ENCODE results near the gene STK38. TPM values are rescaled to one million over a fixed set of nuclear protein-coding genes. Genes with fewer than 3 reads are reported as not detected.

STK38 gene
- total and polyA plus RNA-seq, 2 of the 8 experiments (the other 6 are each of a cell fraction or from before 2014, with no cell fraction given) = 8.1 to 19.8 TPM

DNA sequence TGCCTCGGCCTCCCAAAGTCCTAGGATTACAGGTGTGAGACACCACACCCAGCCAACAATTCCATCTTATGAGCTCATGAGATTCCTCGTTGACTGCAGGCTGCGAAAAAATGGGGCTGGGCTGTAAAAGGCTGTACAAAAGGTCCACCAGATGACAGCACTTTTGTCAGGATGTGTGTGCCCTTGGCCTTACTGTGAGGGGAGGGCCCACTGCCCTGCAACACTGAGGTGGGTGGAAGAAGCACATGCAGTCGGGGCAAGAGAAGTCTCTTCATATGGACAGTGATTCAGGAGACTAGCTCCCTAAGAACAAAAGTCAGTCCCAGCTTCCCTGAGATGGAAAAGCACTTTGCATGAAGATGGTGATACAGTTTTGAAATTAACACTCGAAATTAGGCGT lies 54.0 kb downstream of the STK38 start (continued):
- TF ChIP-seq SAP30 (IDR thresholded peaks at IDR 0.05; ENCODE audit: insufficient read depth, insufficient replicate concordance, low read length) = no peak
- TF ChIP-seq, protein P1, sequence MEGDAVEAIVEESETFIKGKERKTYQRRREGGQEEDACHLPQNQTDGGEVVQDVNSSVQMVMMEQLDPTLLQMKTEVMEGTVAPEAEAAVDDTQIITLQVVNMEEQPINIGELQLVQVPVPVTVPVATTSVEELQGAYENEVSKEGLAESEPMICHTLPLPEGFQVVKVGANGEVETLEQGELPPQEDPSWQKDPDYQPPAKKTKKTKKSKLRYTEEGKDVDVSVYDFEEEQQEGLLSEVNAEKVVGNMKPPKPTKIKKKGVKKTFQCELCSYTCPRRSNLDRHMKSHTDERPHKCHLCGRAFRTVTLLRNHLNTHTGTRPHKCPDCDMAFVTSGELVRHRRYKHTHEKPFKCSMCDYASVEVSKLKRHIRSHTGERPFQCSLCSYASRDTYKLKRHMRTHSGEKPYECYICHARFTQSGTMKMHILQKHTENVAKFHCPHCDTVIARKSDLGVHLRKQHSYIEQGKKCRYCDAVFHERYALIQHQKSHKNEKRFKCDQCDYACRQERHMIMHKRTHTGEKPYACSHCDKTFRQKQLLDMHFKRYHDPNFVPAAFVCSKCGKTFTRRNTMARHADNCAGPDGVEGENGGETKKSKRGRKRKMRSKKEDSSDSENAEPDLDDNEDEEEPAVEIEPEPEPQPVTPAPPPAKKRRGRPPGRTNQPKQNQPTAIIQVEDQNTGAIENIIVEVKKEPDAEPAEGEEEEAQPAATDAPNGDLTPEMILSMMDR (IDR thresholded peaks at IDR 0.05; ENCODE audit: control extremely low read depth in 1 of 3, insufficient read depth in 1 of 3, low read depth in 1 of 3, low read length in 3 of 3) = no peak
- TF ChIP-seq CBX5 (IDR thresholded peaks at IDR 0.05; ENCODE audit: low read depth, low read length) = no peak
- no peak for TF ChIP-seq RFX5 (IDR thresholded peaks at IDR 0.05; ENCODE audit: borderline replicate concordance, low read depth, low read length)
- no peak for TF ChIP-seq RNF2 (IDR thresholded peaks at IDR 0.05; ENCODE audit: borderline replicate concordance, low read depth, low read length, missing control alignments, poor library complexity, severe bottlenecking)
- no peak for TF ChIP-seq JUND (IDR thresholded peaks at IDR 0.05; ENCODE audit: low read length)
- no peak for TF ChIP-seq YY1 (IDR thresholded peaks at IDR 0.05; ENCODE audit: low read depth, low read length)

All from H1 (cell line).